Smooth muscle cell (in vitro differentiated cells): ENCODE measurements around the gene ZCCHC2. TPM values are rescaled to one million over a fixed set of nuclear protein-coding genes. Genes with fewer than 3 reads are reported as not detected.

Experiments used
- DNase-seq: peaks from one replicate; lab custom pipeline; 2025; ENCODE audit not compliant: unreplicated experiment; lab: John Stamatoyannopoulos, UW
- H2AFZ ChIP-seq: fragments of 200-600 bp; sonication (generic); 2 replicates; pipeline ENCODE4 v1.6.0; 2016; ENCODE audit warnings: antibody characterized with exemption, low read depth, mild to moderate bottlenecking
- H3F3A ChIP-seq: fragments of 200-600 bp; sonication (generic); 2 replicates; pipeline ENCODE4 v1.6.0; 2017; ENCODE audit warnings: antibody characterized with exemption, low read depth
- H3K27ac ChIP-seq: fragments of 200-600 bp; sonication (generic); 2 replicates; pipeline ENCODE4 v1.5.1; 2016; ENCODE audit warnings: low read depth, mild to moderate bottlenecking
- H3K27me3 ChIP-seq: fragments of 200-600 bp; sonication (generic); 2 replicates; pipeline ENCODE4 v1.6.1; 2016; ENCODE audit warnings: low read depth, mild to moderate bottlenecking
- H3K36me3 ChIP-seq: fragments of 200-600 bp; sonication (generic); 2 replicates; pipeline ENCODE4 v1.5.1; 2016; ENCODE audit warnings: low read depth
- H3K4me1 ChIP-seq: fragments of 200-600 bp; sonication (generic); 2 replicates; pipeline ENCODE4 v1.5.1; 2016; ENCODE audit warnings: low read depth
- H3K4me2 ChIP-seq: fragments of 200-600 bp; sonication (generic); 2 replicates; pipeline ENCODE4 v1.6.0; 2016; ENCODE audit warnings: mild to moderate bottlenecking
- H3K4me3 ChIP-seq: fragments of 200-600 bp; sonication (generic); 2 replicates; pipeline ENCODE4 v1.5.1; 2016; ENCODE audit warnings: mild to moderate bottlenecking
- H3K79me2 ChIP-seq: fragments of 200-600 bp; sonication (generic); 2 replicates; pipeline ENCODE4 v1.6.0; 2016; ENCODE audit warnings: low read depth, mild to moderate bottlenecking
- H3K9ac ChIP-seq: fragments of 200-600 bp; sonication (generic); 2 replicates; pipeline ENCODE4 v1.6.0; 2016; ENCODE audit warnings: low read depth
- H3K9me3 ChIP-seq: fragments of 200-600 bp; sonication (generic); replicated peaks from 2 replicates; pipeline ENCODE4 v1.5.1; 2016; ENCODE audit warnings: low read depth
- H4K20me1 ChIP-seq: fragments of 200-600 bp; sonication (generic); 2 replicates; pipeline ENCODE4 v1.6.0; 2016; ENCODE audit warnings: low read depth
- CTCF ChIP-seq: fragments of 200-600 bp; sonication (generic); IDR thresholded peaks from 2 replicates; pipeline ENCODE4 v1.5.1; 2017; ENCODE audit warnings: borderline replicate concordance, mild to moderate bottlenecking, antibody characterized with exemption; ENCODE audit not compliant: insufficient read depth, poor library complexity, severe bottlenecking
- WGBS: methylation state at CpG from one replicate; pipeline ENCODE4 v1.1.7; 2016; ENCODE audit warnings: low lambda C conversion rate; 5-methylcytosine and 5-hydroxymethylcytosine counted together
- polyA plus RNA-seq: library from polyadenylated mRNA; unstranded; fragments of >200 nt; fragmentation: Nextera tagmentation; extraction: Ambion mirVana; gene quantifications from 2 replicates; pipeline ENCODE4 v1.2.1, GENCODE V29; 2016
- total RNA-seq: library from RNA; depleted of rRNA; stranded (reverse); fragments of >200 nt; gene quantifications from 2 replicates; pipeline ENCODE4 v1.2.3, GENCODE V29; 2014

ZCCHC2 gene
- total and polyA plus RNA-seq, 2 experiments from 2014 or later: 0.74 to 8.1 TPM

- no peak overlapping the region for H2AFZ ChIP-seq
- peaks cover 4% of the 10 kb centered on the region for H3K36me3 ChIP-seq
- no peak overlapping the region for H3K27ac ChIP-seq
- H3F3A ChIP-seq: no peaks in the 10 kb centered on the region
- no peaks in the 10 kb centered on the region for H3K79me2 ChIP-seq
- no peak overlapping the region for H3K4me2 ChIP-seq
- TF ChIP-seq CTCF: no peak
- no peaks in the 10 kb centered on the region for H4K20me1 ChIP-seq
- H3K9me3 ChIP-seq: no peaks in the 10 kb centered on the region
- no peak overlapping the region for H3K4me3 ChIP-seq
- no peak for DNase-seq
- H3K9ac ChIP-seq: no peak overlapping the region
- 92% methylated on average over 9 of the region's 9 CpGs for WGBS
- no peaks in the 10 kb centered on the region for H3K27me3 ChIP-seq
- H3K4me1 ChIP-seq: no peaks in the 10 kb centered on the region
Observed at GRCh38 chr18:62550746-62551145, 27.9 kb downstream of the ZCCHC2 start.

GRCh38 chr18:62551972-62552513 lies 29.2 kb downstream of the ZCCHC2 start:
- no peak for DNase-seq

GRCh38 chr18:62554061-62554815 lies 31.4 kb downstream of the ZCCHC2 start:
- no peaks in the 10 kb centered on the region for H3F3A ChIP-seq
- H3K4me2 ChIP-seq: no peak overlapping the region
- peaks cover 4% of the 10 kb centered on the region for H3K36me3 ChIP-seq
- no peak for TF ChIP-seq CTCF
- H3K27ac ChIP-seq: no peak overlapping the region
- no peak overlapping the region for H2AFZ ChIP-seq
- H3K9me3 ChIP-seq: no peaks in the 10 kb centered on the region
- no peaks in the 10 kb centered on the region for H3K27me3 ChIP-seq
- H3K4me1 ChIP-seq: no peaks in the 10 kb centered on the region
- DNase-seq: no peak
- no peaks in the 10 kb centered on the region for H3K79me2 ChIP-seq
- H4K20me1 ChIP-seq: no peaks in the 10 kb centered on the region
- H3K4me3 ChIP-seq: no peak overlapping the region
- no peak overlapping the region for H3K9ac ChIP-seq
- 98% methylated on average over 6 of the region's 6 CpGs for WGBS

More at GRCh38 chr18:62551972-62552513, 29.2 kb downstream of the ZCCHC2 start:
- Histone ChIP-seq H3K27me3 (no peaks in the 10 kb centered on the region), H3K79me2 (no peaks in the 10 kb centered on the region), H3K36me3 (peaks cover 4% of the 10 kb centered on the region), H4K20me1 (no peaks in the 10 kb centered on the region), H3K27ac (no peak overlapping the region), H3K4me2 (no peak overlapping the region), H3K9ac (no peak overlapping the region), H2AFZ (no peak overlapping the region), H3K4me3 (no peak overlapping the region), H3K9me3 (no peaks in the 10 kb centered on the region), H3K4me1 (no peaks in the 10 kb centered on the region), H3F3A (no peaks in the 10 kb centered on the region)
- no peak for TF ChIP-seq CTCF
- 100% methylated on average over 4 of the region's 4 CpGs for WGBS
